Measurements from ENCODE around the gene IFITM5.
"Not testable (repeated sequence)": the region's sequence is repeated elsewhere in the genome, so short reads cannot be mapped to it uniquely, and the experiment has no call there.

IFITM5 gene

DNA sequence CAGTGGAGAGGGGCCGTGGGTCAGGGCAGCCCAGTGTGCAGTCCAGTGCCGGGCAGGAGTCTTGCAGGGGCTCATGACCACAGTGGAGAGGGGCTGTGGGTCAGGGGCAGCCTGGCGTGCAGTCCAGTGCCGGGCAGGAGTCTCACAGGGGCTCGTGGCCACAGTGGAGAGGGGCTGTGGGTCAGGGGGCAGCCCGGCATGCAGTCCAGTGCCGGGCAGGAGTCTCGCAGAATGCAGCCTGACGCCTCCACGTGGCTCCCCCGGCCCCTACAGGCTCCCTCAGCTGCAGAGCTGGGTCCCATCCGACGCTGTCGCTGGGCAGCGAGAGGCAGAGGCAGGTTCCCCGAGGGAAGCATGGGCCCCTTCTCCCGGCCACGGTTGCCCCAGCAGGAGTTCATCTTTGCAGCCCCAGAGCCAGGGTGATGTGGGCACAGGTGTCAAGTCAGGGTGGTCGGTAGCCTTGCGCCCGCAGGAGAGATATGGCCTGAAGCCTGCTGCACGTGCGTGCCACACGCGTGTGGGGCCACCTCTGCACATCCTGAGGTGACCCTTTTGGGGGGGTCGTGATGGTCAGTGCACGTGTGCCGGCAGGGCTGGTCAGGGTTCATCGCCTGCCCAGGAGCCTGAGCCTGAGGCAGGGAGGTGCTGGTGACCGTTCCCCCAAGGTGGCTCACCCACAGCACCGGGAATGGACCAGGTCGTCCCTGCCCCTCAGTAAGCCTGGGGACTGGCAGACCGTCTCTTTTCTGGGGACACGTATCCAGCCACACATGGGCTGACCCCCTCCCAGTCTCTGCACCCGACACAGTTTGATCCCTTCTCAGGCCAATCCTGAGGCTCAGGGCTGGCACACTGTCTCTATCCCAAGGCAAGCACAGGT lies 2.9 kb downstream of the IFITM5 start:
- DNase-seq (ENCODE audit: low spot score) = no peak
- FAIRE-seq = no peak

DNA sequence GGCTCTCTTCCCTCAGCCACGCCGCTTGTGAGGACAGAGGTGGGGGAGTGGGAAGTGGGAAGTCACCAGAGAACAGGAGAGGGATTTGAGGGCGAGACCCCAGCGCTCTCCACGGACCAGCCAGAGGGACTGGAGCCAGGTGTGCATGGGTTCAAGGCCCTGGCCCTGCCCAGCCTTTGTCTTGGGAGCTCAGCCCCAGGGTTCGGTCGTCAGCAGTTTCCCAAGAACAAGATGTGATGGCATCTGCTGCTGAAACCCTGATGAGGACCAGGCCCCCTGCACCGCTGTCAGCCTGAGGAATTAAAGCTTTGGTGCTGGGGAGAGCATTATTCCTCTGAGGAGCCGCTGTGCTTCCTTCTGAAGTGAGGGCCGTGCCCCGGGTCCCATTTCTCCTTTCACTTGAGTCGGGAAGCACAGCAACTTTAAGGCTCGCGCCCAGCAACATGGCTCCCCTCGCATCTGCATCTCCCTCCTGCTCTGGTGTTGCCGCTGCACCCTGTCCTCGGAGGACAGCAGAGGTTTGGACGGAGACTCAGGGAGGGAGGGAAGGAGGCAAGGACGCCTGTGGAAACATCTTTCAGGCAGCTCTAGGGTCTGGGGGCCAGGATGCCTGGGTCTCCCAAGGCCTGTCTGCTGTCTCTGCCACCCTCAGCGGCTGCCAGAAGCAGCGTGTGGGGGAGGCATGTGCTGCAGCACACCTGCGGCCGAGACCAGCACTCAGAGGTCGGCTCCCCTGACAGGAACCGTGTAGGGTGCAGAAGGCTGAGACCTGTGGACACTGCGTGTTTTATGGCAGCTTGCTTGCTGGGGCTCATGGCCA lies 3.8 kb downstream of the IFITM5 start:
- DNase-seq (ENCODE audit: low spot score) (no peak), FAIRE-seq (no peak)

DNA sequence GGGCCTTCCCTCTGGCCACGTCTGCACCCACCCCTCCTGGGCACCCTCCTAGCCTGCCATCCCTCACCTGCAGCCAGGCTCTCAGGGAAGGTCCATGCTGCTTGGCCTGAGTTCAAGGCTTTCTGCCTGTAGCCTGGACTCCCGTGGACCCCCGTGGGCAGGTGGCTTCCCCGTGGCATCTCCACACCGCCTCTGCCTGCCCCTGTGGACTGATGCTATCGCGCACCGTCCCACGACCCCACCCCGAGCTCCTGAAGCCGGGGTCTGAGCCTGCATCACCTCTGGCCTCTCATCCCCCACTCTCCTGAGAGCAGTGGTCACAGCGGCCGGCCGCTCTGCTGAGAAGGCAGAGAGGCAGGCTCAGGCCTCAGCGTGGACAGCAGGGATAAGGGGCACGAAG lies 4.5 kb downstream of the IFITM5 start:
- no peak for FAIRE-seq
- DNase-seq (ENCODE audit: low spot score) = no peak

DNA sequence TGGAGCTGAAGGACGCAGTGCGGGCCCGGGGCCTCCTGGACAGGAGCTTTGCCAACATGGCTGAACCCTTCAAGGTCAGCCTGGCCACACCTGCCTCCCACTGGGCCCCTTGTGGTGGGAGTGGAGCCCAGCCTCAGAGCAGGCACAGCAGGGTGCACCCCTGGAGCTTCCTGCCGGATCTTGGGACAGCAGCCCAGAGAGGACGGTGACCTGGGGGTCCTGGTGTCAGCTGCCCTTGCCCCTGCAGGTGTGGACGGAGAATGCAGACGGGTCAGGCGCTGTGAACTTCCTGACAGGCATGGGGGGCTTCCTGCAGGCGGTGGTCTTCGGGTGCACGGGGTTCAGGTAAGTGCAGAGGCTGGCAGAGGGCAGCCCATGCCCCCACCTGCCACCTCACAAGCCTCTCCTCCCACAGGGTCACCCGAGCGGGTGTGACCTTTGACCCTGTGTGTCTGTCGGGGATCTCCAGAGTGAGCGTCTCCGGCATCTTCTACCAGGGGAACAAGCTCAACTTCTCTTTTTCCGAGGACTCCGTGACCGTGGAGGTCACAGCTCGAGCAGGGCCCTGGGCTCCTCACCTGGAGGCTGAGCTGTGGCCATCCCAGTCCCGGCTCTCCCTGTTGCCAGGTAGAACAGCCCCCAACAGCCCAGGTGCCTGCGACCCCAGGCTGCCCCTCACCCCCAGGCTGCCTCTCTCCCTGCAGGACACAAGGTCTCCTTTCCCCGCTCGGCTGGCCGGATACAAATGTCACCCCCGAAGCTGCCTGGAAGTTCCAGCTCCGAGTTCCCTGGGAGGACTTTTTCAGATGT lies 5.3 kb downstream of the IFITM5 start:
- no peak for DNase-seq (ENCODE audit: low spot score)
- no peak for FAIRE-seq

DNA sequence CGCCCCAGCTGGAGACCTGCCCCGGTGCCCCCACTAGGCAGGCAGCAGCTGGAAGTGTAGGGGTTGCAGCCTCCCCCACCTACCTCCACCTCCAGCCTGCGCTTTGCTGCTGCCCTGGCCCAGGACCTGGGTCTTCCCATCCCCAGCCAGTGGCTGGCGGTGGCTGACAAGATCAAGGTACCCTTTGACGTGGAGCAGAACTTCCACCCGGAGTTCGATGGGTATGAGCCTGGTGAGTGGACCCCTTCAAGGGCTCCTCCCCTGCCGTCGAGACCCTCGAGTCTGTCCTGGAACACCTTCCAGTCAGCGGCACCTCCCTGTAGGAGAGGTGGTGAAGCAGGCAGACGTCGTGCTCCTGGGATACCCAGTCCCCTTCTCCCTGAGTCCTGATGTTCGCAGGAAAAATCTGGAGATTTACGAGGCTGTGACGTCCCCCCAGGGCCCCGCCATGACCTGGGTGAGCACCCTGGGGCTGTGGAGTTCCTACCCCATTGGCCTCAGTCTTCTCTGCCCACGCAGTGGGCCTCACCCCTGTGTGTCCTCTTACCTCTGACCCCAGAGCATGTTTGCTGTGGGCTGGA lies 6.0 kb downstream of the IFITM5 start:
- DNase-seq (ENCODE audit: low spot score) (no peak), FAIRE-seq (no peak)

DNA sequence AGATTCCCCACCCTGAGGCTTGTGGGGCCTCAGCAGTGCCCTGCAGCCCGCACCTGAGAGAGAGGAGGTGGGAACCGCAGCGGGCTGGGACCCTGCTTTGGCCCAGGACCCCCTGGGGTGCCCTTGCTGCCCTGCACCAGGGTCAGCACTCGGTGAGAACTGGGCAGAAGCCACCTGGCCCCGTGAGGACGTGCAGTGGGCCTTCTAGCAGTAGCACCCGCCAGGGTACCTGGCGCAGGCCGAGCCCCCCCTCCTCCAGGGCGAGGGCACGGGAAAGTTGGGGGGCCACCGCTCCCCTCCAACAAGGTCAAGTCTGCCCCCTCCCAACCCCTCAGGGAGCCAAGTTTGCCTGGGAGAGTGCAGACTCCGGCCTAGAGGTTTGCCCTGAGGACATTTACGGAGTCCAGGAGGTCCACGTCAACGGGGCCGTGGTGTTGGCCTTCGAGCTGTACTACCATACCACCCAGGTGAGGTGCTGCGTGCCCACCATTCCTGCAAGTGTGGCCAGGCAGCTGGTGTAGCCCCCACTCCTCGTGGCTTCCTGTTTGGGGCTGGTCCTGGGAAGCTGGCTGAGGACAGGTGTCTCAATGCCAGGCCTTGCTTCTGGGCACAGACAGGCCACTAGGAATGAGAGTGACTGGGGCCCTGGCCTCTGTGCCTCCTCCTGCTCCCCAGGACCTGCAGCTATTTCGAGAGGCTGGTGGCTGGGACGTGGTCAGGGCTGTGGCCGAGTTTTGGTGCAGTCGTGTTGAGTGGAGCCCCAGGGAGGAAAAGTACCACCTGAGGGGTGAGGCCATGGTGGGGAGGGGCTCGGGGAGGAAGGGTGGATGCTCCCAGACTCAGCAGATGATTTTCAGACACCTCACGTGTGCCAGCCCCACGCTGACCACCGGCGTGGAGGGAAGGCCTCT lies 6.9 kb downstream of the IFITM5 start:
- no peak for DNase-seq (ENCODE audit: low spot score)
- no peak for FAIRE-seq

DNA sequence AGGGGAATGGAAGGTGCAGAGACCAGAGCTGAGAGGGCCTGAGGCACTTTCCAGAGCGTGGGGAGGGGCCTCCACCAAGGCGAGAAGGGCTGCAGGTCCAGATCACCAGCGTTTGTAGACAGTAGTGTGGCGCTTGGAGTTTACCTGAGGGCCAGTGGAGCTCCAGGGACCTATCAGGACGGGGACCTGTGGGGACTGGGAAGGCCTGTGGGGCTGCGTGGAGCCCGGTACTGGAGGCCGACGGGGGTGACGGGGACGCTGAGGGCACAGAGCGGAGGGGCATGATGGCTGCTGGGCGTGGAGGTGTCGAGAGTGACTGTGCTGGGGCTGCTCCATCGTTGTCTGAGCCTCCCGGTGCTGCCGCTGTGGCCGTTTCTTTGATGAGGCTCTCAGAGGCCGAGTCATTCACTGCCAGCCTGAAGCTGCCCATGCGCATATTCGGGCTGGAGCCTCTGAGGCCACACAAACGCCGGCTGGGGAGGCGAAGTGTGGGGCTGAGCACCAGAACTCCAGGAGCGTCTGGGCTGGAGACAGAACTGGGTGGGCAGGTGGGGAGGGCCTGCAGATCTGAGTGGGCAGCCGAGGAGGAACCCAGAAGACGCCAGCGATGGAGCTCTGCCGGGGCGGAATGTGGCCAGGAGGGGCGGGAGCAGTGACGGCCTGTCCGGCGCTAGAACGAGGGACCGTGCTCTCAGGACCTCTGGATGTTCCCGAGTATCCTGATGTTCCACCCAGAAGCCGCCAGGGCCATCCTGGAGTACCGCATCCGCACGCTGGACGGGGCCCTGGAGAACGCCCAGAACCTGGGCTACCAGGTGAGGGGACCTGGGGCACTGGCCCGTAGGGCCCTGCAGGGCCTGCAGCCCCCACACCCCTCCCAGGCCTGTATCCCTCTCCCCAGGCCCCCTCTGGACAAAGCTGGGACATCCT lies 7.8 kb downstream of the IFITM5 start:
- DNase-seq (ENCODE audit: low spot score) = no peak
- no peak for FAIRE-seq

DNA sequence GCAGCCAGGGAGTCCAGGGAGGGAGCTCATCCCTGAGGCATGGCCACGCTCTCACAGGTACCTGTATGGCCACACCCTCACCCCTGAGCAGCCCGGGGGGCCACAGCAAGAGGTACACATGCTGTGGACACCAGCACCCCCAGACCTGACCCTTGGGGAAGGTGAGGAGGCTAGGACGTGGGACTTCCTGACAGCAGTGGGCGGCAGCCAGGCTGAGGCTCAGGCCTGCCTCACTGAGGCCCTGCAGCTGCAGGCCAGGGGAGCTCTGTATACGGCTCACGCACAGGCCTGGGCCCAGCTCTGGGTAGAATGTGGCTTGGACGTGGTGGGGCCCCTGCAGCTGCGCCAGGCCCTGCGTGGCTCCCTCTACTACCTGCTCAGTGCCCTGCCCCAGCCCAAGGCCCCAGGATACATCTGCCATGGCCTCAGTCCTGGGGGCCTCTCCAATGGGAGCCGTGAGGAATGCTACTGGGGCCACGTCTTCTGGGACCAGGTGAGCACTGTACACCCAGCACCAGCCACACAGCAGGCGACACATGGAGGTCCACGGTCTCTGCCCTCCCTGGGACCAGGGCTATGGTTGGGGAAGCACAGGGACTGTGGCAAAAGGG lies 8.6 kb downstream of the IFITM5 start:
- no peak for DNase-seq (ENCODE audit: low spot score)
- no peak for FAIRE-seq

DNA sequence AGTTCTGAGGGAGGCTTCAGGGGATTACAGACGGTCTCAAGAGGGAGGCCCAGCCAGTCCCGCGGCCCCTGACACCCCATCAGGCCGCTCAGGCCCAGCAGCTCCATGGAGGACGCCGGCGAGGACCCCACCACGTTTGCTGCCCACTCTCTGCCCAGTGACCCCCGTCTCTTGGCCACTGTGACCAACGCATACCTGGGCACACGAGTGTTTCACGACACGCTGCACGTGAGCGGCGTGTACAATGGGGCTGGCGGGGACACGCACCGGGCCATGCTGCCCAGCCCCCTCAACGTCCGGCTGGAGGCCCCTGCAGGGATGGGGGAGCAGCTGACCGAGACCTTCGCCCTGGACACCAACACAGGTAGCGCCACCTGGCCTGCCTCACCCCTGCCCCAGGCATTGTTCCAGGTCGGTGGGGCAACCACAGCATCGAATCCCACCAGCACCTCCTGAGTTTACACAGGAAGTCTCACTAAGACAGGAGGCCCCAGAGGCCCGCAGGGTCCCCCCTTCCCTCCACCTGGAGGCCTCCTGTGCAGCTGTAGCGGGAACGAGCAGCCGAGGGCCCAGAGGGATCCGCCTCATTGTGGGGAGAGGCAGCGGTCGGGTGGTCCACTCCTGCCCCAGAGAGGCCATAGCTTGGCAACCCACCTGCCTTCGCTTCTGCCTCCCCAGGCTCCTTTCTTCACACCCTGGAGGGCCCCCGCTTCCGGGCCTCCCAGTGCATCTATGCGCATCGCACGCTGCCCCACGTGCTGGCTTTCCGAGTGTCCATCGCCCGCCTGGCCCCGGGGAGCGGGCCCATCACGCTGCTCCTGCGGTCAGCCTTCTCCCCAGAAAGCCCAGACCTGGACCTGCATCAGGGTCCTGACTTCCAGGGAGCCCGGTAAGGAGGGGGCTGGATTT lies 9.4 kb downstream of the IFITM5 start:
- FAIRE-seq (no peak), DNase-seq (ENCODE audit: low spot score) (no peak)

DNA sequence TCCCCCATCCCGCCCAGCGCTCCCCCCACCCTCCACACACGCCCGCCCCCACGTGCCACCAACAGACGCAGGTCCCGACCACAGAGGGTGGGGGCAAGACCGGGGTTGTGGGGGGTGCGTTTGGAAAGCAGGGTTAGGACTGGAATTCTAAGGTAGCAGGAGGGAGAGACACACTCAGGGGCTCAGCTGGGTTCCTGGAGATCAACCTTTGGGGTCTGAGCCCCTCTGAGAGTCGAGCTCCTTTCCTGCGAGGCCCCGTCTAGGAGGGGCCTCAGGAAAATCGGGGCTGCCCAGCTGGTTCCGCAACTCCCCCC lies 10.0 kb downstream of the IFITM5 start:
- FAIRE-seq = no peak
- DNase-seq (ENCODE audit: low spot score) = no peak

DNA sequence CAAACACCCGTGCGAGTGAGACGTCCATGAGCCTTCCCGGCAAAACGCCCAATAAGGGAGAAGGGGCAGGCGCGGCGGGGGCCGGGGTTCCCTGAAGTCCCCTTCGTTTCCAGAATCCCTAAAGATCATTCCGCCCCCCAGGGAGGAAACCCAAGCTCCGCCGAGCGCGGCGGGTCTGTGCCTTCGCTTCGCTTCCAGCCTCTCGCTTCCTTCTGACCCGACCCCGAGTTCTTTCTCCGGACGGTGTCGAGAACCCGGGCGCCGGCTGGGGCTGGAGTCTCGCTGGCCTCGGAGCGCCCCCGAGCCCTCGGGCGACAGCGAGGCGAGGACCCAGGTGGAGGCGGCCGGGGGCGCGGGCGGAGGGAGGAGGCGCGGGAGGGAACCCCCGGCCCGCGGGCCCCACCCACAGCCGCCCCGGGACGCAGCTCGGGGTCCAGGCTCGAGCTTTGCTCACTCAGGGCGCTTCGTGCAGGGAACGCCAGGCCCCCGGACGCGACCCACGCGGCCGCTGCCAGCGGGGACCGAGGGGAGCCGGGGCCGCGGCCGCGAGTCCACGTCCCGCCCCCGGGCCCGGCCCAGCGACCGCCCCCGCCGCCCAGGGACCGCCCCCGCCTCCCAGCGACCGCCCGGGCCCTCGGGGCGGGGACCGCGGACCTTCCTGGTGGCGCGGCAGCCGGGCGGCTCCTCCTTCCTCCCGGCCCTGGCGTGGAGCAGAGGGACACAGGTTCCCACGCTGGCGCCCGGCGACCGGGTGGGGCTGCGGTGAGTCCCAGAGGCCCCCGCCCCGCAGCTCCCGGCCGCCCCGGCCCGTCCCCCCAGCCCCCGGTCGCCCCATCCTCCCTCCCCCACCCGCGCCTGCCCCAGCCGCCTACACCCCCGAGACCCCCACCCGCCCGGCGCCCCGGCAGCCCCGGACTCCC lies 10.6 kb downstream of the IFITM5 start, which contains the start of gene PGGHG:
Gene PGGHG, plus strand, starts transcription at position 649 of the 920 bp plus-strand sequence. CDS start 691 bp downstream, outside the sequence.
- peak; percentile 18 for DNase-seq (ENCODE audit: low spot score)
- FAIRE-seq = no peak

DNA sequence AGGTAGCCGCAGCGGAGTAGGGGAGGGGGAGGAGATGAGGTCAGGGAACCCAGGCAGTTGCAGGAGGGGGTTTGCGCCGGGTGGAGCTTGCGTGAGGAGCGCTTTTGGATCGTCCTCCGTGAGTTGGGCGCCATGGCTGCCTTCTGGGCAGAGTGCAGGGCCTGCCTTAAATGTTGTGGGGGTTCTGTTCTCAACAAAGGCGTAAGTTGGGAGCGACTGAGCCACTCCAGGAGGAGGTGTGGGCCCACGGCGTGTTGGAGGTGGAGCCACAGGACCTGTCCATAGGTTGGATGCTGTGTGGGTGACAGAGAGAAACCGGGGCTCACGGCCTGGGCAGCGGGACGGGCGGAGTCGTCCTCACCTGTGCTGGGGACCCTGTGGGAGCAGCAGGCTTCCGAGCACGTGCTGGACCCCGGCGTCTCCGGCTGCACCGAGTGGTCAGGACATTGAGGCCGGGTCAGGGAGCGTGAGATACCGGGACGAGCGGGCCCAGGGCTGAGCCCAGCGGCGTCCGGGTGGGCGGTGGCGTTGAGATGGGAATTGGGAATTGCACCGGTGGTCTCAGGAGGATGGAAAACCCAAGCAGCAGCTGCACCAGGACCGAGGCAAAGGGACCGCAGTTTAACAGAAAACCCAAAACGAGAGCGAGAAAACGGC lies 11.4 kb downstream of the IFITM5 start:
- DNase-seq (ENCODE audit: low spot score) (no peak), FAIRE-seq (no peak)

DNA sequence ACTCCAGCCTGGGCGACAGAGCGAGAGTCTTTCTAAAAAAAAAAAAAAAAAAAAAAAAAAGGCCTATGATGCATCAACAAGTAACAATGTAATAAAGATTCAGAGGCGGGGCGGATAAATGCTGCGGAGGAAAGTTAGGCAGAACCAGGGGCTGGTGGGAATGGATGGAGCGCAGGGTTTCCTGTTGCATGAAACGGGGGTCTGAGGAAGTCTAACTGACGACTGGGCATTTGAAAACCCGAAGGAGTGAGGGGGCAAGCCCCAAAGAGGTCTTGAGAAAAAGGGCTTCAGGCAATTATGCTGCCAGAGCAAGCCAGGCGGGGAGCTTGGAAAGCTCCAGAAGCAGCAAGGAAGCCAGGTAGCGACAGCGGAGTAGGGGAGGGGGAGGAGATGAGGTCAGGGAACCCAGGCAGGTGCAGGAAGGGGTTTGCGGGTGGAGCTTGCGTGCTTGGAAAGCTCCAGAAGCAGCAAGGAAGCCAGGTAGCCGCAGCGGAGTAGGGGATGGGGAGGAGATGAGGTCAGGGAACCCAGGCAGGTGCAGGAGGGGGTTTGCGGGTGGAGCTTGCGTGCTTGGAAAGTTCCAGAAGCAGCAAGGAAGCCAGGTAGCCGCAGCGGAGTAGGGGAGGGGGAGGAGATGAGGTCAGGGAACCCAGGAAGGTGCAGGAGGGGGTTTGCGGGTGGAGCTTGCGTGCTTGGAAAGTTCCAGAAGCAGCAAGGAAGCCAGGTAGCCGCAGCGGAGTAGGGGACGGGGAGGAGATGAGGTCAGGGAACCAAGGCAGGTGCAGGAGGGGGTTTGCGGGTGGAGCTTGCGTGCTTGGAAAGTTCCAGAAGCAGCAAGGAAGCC lies 12.1 kb downstream of the IFITM5 start:
- FAIRE-seq; DNase-seq (ENCODE audit: low spot score): not testable (repeated sequence)

DNA sequence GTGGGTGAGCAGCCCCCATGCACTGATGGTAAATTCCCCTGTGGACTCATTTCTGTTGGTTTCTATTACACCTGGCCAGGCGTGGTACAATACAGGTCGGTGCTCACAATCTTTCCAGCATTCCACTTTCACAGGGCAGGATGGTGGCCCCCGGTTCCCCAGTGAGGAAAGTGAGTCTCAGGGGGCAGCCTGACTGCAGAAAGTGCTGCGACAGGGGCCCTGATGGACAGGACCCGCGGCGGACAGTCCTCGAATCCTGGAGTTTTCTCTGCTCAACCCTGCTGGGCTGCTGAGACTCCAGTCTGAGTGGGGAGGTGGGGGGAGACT lies 13.5 kb downstream of the IFITM5 start:
- FAIRE-seq = no peak
- DNase-seq (ENCODE audit: low spot score) = no peak

All from RCC 7860 (cell line).